Esophagus squamous epithelium (tissue), 5 donors: ENCODE measurements around the gene PAM. TPM values are rescaled to one million over a fixed set of nuclear protein-coding genes. Genes with fewer than 3 reads are reported as not detected.

ENCODE experiments used
- DNase-seq: peaks from one replicate; lab custom pipeline; 2025; lab: John Stamatoyannopoulos, UW
- H3K27ac ChIP-seq, 4 donors: fragments of 200-600 bp; sonication (generic); one replicate each; pipeline ENCODE4 v1.5.1; 2016 to 2019; ENCODE audit warnings: mild to moderate bottlenecking in 1 of 4
- H3K27me3 ChIP-seq, 4 donors: fragments of 200-600 bp; sonication (generic); 1 replicate in 3 of 4; 2 replicates in 1 of 4; pipeline versions ENCODE4 v1.5.1 to v1.6.0; 2017 to 2021; ENCODE audit warnings: antibody characterized with exemption in 1 of 4
- H3K36me3 ChIP-seq, 3 donors: fragments of 200-600 bp; sonication (generic); one replicate each; pipeline ENCODE4 v1.5.1; 2016 to 2019
- H3K4me1 ChIP-seq, 3 donors: fragments of 200-600 bp; sonication (generic); one replicate each; pipeline ENCODE4 v1.5.1; 2017 to 2019
- H3K4me3 ChIP-seq, 4 donors: fragments of 200-600 bp; sonication (generic); 1 replicate in 3 of 4; 2 replicates in 1 of 4; pipeline ENCODE4 v1.5.1; 2016 to 2019; ENCODE audit warnings: mild to moderate bottlenecking in 2 of 4, moderate library complexity in 1 of 4
- H3K9me3 ChIP-seq, 3 donors: fragments of 200-600 bp; sonication (generic); one replicate each; pipeline ENCODE4 v1.5.1; 2016 to 2019
- POLR2A ChIP-seq, 4 donors: fragments of 450-650 bp; IDR thresholded peaks; one replicate each; pipeline ENCODE4 v1.6.1; 2017; ENCODE audit warnings: antibody characterized with exemption in 4 of 4, mild to moderate bottlenecking in 4 of 4, moderate library complexity in 3 of 4
- WGBS, 2 donors: methylation state at CpG; one replicate each; pipeline ENCODE4 v1.1.5; 2018; 5-methylcytosine and 5-hydroxymethylcytosine counted together
- intact Hi-C: fragments of 100-400 bp; cut with DNase I; formaldehyde crosslinking; loops from one replicate; pipeline ENCODE4 v1.15.0; 2022
- total RNA-seq, 4 donors: library from RNA; depleted of rRNA; stranded (reverse); fragments of >200 nt; gene quantifications; one replicate each; pipeline ENCODE4 v1.1.0, GENCODE V29; 2016
- TF ChIP-seq, protein P1 (sequence below), 6 experiments: fragments of 450-650 bp in 4 of 6; fragments of 200-600 bp in 2 of 6; sonication (generic) in 2 of 6; IDR thresholded peaks; one replicate each; pipeline ENCODE4 v1.5.1; 2016 to 2019; ENCODE audit warnings: antibody characterized with exemption in 6 of 6, mild to moderate bottlenecking in 4 of 6, moderate library complexity in 4 of 6
- donor health status: DM: yes; HTN: yes; CAD: no.

The PAM gene
- total RNA-seq, 4 donors from 2014 or later: 33.0 to 88.5 (median 53.8) TPM

DNA sequence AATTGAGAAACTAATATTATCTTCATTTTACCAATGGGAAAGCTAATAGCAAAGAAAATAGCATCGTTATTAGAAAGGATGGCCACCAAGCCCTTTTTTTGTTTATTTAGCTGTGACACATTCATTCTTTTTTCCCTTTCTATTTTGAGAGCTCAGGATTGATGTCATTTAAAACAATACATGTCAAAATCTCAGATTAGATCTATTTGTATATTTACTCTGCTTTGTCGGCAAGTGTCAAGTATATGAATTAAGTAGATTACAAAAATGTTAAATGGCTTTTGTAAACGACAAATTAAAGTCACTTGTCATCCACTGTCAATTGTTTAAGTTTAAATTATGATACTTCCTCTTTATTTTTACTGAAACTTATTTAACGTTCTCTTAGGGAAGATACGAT lies 118.9 kb downstream of the PAM start:
- intact Hi-C loops: no loop called here

DNA sequence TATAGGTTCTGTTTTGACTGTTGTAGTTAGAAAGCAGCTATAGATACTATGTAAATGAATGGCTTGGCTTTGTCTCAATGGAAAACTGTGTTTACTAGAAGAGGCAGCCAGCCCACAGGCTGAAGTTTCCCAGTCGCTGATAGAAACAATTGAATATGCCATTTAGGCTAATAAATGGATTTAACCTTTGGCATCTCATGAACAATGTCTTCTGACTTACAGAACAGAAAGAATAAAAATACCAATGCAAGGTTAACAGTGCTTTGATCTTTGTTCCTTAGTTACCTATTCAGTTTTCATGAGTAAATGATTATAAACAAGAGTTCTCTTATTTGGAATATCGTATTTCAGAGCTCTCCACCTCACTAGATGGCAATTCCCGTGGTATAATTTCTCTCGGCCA lies 120.6 kb downstream of the PAM start:
- DNase-seq: no peak
- no peaks in the 10 kb centered on the region for H3K4me1 ChIP-seq
- no peaks in the 10 kb centered on the region for H3K27me3 ChIP-seq
- peaks cover 0 to 5% (median 0%) of the 10 kb centered on the region in 3 donors for H3K36me3 ChIP-seq
- H3K4me3 ChIP-seq: no peak overlapping the region
- intact Hi-C loops: no loop called here
- H3K27ac ChIP-seq: no peak overlapping the region
- TF ChIP-seq POLR2A (IDR thresholded peaks at IDR 0.05): no peak
- TF ChIP-seq, protein P1, sequence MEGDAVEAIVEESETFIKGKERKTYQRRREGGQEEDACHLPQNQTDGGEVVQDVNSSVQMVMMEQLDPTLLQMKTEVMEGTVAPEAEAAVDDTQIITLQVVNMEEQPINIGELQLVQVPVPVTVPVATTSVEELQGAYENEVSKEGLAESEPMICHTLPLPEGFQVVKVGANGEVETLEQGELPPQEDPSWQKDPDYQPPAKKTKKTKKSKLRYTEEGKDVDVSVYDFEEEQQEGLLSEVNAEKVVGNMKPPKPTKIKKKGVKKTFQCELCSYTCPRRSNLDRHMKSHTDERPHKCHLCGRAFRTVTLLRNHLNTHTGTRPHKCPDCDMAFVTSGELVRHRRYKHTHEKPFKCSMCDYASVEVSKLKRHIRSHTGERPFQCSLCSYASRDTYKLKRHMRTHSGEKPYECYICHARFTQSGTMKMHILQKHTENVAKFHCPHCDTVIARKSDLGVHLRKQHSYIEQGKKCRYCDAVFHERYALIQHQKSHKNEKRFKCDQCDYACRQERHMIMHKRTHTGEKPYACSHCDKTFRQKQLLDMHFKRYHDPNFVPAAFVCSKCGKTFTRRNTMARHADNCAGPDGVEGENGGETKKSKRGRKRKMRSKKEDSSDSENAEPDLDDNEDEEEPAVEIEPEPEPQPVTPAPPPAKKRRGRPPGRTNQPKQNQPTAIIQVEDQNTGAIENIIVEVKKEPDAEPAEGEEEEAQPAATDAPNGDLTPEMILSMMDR (IDR thresholded peaks at IDR 0.05): no peak
- 67 to 68% methylated on average over 4 of the region's 4 CpGs for WGBS, 2 donors
- H3K9me3 ChIP-seq: no peaks in the 10 kb centered on the region

More for the DNA sequence above, 118.9 kb downstream of the PAM start:
- H3K4me1 ChIP-seq: no peaks in the 10 kb centered on the region
- no peak for DNase-seq
- H3K27ac ChIP-seq: no peak overlapping the region
- no peak overlapping the region for H3K4me3 ChIP-seq
- WGBS, 2 donors: 64 to 69% methylated on average over 5 of the region's 5 CpGs
- H3K9me3 ChIP-seq: no peaks in the 10 kb centered on the region
- no peaks in the 10 kb centered on the region for H3K27me3 ChIP-seq
- peaks cover 0 to under 1% (median 0%) of the 10 kb centered on the region in 3 donors for H3K36me3 ChIP-seq
- no peak for TF ChIP-seq POLR2A (IDR thresholded peaks at IDR 0.05)
- TF ChIP-seq, protein P1 (IDR thresholded peaks at IDR 0.05): no peak

DNA sequence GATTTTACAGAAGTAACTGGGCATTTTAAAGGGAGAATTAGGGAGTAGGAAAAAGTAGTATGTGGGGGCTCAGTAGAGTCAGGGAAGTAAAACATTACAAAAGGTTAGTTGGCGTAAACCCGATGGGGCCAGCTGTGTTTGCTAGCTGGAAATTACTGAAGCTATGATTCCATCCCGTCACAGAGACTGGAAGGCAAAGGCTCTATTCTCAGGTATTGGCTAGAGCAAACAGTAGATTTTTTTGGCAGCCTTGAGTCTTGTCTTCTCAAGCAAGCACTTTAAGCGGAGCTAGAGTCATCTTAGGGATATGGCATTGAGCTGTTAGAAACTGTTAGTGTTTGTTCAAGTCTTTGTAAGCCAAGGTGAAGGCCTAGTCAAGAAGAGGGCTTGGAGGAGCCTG lies 121.5 kb downstream of the PAM start:
- intact Hi-C loops: no loop called here
- TF ChIP-seq, protein P1 (IDR thresholded peaks at IDR 0.05): no peak
- TF ChIP-seq POLR2A (IDR thresholded peaks at IDR 0.05): no peak
- WGBS, 2 donors: 83 to 88% methylated on average over 4 of the region's 4 CpGs
- Histone ChIP-seq H3K27me3 (no peaks in the 10 kb centered on the region), H3K36me3 (peaks cover 0 to 5% (median 0%) of the 10 kb centered on the region in 3 donors), H3K4me3 (no peak overlapping the region), H3K4me1 (no peaks in the 10 kb centered on the region), H3K9me3 (no peaks in the 10 kb centered on the region), H3K27ac (no peak overlapping the region)
- DNase-seq: no peak

DNA sequence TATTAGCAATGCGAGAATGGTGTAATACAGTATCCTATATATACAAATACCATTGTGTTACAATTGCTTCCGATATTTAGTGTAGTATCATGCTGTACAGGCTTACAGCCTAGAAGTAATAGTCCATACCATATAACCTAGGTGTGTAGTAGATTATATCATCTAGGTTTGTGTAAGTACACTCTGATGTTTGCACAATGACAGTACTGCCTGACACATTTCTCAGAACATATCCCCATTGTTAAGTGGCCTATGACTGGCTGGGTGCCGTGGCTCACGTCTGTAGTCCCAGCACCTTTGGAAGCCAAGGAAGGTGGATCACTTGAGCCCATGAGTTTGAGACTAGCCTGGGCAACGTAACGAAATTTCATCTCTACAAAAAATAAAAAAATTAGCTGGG lies 124.6 kb downstream of the PAM start:
- Histone ChIP-seq H3K27ac (no peak overlapping the region), H3K36me3 (peaks cover 0 to 5% (median 0%) of the 10 kb centered on the region in 3 donors), H3K4me1 (no peaks in the 10 kb centered on the region), H3K27me3 (no peaks in the 10 kb centered on the region), H3K9me3 (no peaks in the 10 kb centered on the region), H3K4me3 (no peak overlapping the region)
- TF ChIP-seq POLR2A (IDR thresholded peaks at IDR 0.05): no peak
- TF ChIP-seq, protein P1 (IDR thresholded peaks at IDR 0.05): no peak
- intact Hi-C loops: no loop called here
- no peak for DNase-seq
- WGBS, 2 donors: 90 to 92% methylated on average over 6 of the region's 6 CpGs

DNA sequence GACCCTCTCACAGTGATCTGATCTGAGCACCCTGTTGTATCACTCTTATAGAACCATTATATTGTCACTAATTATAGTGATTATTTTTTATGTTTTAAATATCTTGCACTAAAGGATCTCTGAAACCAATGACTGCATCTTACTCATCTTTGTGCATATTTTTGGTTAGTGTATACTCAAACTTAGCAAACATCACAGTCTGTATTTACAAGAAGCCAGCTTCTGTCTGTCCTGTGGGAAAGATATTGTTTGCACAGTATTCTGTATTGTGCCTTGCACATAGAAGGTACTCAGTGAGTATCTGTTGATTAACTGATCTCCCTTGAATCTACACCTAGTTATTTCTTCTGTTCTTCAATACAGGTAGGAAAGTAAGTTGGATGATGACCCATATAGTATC lies 131.5 kb downstream of the PAM start:
- Histone ChIP-seq H3K9me3 (no peaks in the 10 kb centered on the region), H3K4me3 (no peak overlapping the region), H3K36me3 (no peaks in the 10 kb centered on the region), H3K27me3 (no peaks in the 10 kb centered on the region), H3K4me1 (no peaks in the 10 kb centered on the region), H3K27ac (no peak overlapping the region)
- DNase-seq: no peak
- intact Hi-C loops: no loop called here
- TF ChIP-seq POLR2A (IDR thresholded peaks at IDR 0.05): no peak
- TF ChIP-seq, protein P1 (IDR thresholded peaks at IDR 0.05): no peak
